ENCODE results near the gene RNASET2. TPM values are rescaled to one million over a fixed set of nuclear protein-coding genes. Genes with fewer than 3 reads are reported as not detected.

RNASET2 gene
- total RNA-seq, 2 experiments from 2014 or later, result 69.2 to 70.2 TPM

DNA sequence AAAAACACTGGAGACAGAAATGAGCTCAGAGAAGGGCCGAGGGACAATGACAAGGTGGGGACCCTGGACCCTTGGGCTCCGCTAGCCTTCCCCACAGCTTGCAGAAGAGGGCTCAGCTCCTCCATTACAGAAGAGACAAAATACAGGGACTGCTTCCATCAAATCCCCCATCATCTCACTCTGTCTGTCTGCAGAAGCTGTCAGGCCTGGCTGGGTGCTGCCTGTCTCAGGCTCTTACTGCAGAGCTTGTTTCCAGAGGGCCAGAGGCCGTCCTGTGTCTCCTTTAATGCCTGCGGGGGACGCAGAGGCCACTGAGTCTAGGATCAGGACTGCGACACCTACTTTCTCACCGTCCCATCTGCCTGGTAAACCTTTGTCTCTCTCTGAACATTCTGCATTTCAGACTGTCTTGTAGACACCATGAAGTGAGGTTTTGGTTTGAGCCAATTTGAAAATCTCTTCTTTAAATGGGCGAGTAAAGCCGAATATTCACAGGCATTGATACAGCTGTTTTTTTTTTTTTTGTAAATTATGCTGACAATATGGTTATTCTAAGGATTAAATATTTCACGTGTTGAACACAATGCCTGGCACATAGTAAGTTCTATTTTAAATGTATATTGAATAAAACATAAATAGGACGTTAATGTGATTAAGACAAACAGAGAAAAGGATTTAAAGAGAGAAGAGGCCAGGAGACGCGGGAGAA, 28.3 kb downstream of the RNASET2 start:
- peaks cover 17% of the 10 kb centered on the region for H3K4me1 Mint-ChIP-seq (ENCODE audit: low read depth)
- POLR2A ChIA-PET, result interaction anchor here (0.5 to 1.3 kb wide), 3 partner anchors 13 to 28 kb away, joined by 3 to 6 read pairs (median 3); partner anchors contain the start of gene RNASET2
- no peak for DNase-seq
- CTCF ChIA-PET, result interaction anchor here (2.1 kb wide), 1 partner anchor 61 kb away, joined by 8 read pairs; no protein-coding TSS in a partner anchor
- no peaks in the 10 kb centered on the region for H3K9me3 Mint-ChIP-seq
- no peak overlapping the region for H3K27ac Mint-ChIP-seq
- intact Hi-C loops (cut with micrococcal nuclease), result no loop called here
- no peaks in the 10 kb centered on the region for H3K27me3 Mint-ChIP-seq
- H3K36me3 Mint-ChIP-seq (ENCODE audit: low read depth), result peaks cover 14% of the 10 kb centered on the region
- TF ChIP-seq, protein P1, sequence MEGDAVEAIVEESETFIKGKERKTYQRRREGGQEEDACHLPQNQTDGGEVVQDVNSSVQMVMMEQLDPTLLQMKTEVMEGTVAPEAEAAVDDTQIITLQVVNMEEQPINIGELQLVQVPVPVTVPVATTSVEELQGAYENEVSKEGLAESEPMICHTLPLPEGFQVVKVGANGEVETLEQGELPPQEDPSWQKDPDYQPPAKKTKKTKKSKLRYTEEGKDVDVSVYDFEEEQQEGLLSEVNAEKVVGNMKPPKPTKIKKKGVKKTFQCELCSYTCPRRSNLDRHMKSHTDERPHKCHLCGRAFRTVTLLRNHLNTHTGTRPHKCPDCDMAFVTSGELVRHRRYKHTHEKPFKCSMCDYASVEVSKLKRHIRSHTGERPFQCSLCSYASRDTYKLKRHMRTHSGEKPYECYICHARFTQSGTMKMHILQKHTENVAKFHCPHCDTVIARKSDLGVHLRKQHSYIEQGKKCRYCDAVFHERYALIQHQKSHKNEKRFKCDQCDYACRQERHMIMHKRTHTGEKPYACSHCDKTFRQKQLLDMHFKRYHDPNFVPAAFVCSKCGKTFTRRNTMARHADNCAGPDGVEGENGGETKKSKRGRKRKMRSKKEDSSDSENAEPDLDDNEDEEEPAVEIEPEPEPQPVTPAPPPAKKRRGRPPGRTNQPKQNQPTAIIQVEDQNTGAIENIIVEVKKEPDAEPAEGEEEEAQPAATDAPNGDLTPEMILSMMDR (IDR thresholded peaks at IDR 0.05), result no peak
- ATAC-seq, result no peak
- no peak overlapping the region for H3K4me3 Mint-ChIP-seq

GRCh38 chr6:166927240-166927934, 29.0 kb downstream of the RNASET2 start:
- TF ChIP-seq, protein P1 (IDR thresholded peaks at IDR 0.05), result no peak
- DNase-seq, result no peak
- intact Hi-C loops (cut with micrococcal nuclease), result no loop called here
- peaks cover 9% of the 10 kb centered on the region for H3K36me3 Mint-ChIP-seq (ENCODE audit: low read depth)
- no peaks in the 10 kb centered on the region for H3K27me3 Mint-ChIP-seq
- ChIA-PET CTCF (interaction anchor here (2.1 kb wide), 1 partner anchor 62 kb away, joined by 8 read pairs; no protein-coding TSS in a partner anchor), POLR2A (interaction anchor here (1.0 to 1.3 kb wide), 2 partner anchors 14 to 29 kb away, joined by 3 to 6 read pairs; partner anchors contain the start of gene RNASET2)
- ATAC-seq, result no peak
- H3K9me3 Mint-ChIP-seq, result no peaks in the 10 kb centered on the region
- no peak overlapping the region for H3K27ac Mint-ChIP-seq
- no peak overlapping the region for H3K4me3 Mint-ChIP-seq
- H3K4me1 Mint-ChIP-seq (ENCODE audit: low read depth), result peaks cover 17% of the 10 kb centered on the region

DNA sequence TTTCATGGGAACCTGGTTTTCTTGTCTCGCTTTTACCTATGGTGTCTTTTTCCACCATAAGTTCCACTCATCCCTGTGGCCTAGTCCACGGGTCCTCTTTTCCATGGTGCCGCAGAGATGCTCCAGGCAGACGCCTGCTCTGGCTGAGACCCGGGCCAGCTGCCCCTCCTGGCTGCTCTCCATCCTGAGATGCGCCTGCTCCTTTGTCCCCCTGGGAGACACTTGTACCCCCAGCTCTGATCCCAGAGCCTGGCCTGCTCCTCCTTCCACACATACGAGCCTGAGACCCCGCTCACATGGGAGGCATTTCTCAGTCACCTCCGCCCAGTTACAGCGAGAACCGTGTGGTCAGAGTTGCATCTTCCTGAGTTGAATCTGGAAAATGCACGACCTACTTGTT, 29.6 kb downstream of the RNASET2 start:
- ATAC-seq (no peak), DNase-seq (no peak)
- TF ChIP-seq, protein P1 (IDR thresholded peaks at IDR 0.05), result no peak
- CTCF ChIA-PET, result no interaction called here
- peaks cover 14% of the 10 kb centered on the region for H3K4me1 Mint-ChIP-seq (ENCODE audit: low read depth)
- H3K4me3 Mint-ChIP-seq, result no peak overlapping the region
- no peaks in the 10 kb centered on the region for H3K9me3 Mint-ChIP-seq
- intact Hi-C loops (cut with micrococcal nuclease), result no loop called here
- no peaks in the 10 kb centered on the region for H3K27me3 Mint-ChIP-seq
- POLR2A ChIA-PET, result no interaction called here
- H3K27ac Mint-ChIP-seq, result no peak overlapping the region
- peaks cover 9% of the 10 kb centered on the region for H3K36me3 Mint-ChIP-seq (ENCODE audit: low read depth)

GRCh38 chr6:166925141-166925996, 31.0 kb downstream of the RNASET2 start:
- ChIA-PET POLR2A (no interaction called here), CTCF (no interaction called here)
- intact Hi-C loops (cut with micrococcal nuclease), result no loop called here
- ATAC-seq, result no peak
- TF ChIP-seq, protein P1 (IDR thresholded peaks at IDR 0.05), result no peak
- Mint-ChIP-seq H3K4me1 (ENCODE audit: low read depth) (peaks cover 7% of the 10 kb centered on the region), H3K4me3 (no peak overlapping the region), H3K27me3 (no peaks in the 10 kb centered on the region), H3K36me3 (ENCODE audit: low read depth) (peaks cover 8% of the 10 kb centered on the region), H3K27ac (no peak overlapping the region), H3K9me3 (no peaks in the 10 kb centered on the region)
- no peak for DNase-seq
